Activated CD8-positive, alpha-beta T cell treated with anti-CD3 and anti-CD28 coated beads for 36 hours (primary cell): ENCODE measurements around the gene CYP4F12. TPM values are rescaled to one million over a fixed set of nuclear protein-coding genes. Genes with fewer than 3 reads are reported as not detected.

ENCODE experiments used
- ATAC-seq: fragments of 200-7000 bp; cut with Tn5 transposase; one replicate; pipeline ENCODE4 v1.10.0; 2021; ENCODE audit warnings: mild to moderate bottlenecking, moderate library complexity
- CTCF ChIA-PET: fragments of 350-600 bp; sonication (Branson Sonifier 250); formaldehyde crosslinking; loops from one replicate; lab custom pipeline; 2021; ENCODE audit warnings: antibody characterized with exemption; lab: Charles Lee
- POLR2A ChIA-PET: fragments of 350-600 bp; sonication (Branson Sonifier 250); formaldehyde crosslinking; loops from one replicate; lab custom pipeline; 2021; ENCODE audit warnings: antibody characterized with exemption; lab: Charles Lee
- DNase-seq: peaks from one replicate; pipeline ENCODE4 v3.0.0-alpha.2; 2020
- H3K27ac Mint-ChIP-seq: one replicate; pipeline ENCODE4 v1.8.0; 2021; ENCODE audit warnings: mild to moderate bottlenecking, mixed read lengths
- H3K27me3 Mint-ChIP-seq: one replicate; pipeline ENCODE4 v1.8.0; 2021; ENCODE audit warnings: mixed read lengths
- H3K36me3 Mint-ChIP-seq: one replicate; pipeline ENCODE4 v1.8.0; 2021; ENCODE audit warnings: low read depth, mixed read lengths
- H3K4me1 Mint-ChIP-seq: one replicate; pipeline ENCODE4 v1.8.0; 2021; ENCODE audit warnings: low read depth, mixed read lengths
- H3K4me3 Mint-ChIP-seq: one replicate; pipeline ENCODE4 v1.8.0; 2021; ENCODE audit warnings: mild to moderate bottlenecking, moderate library complexity, mixed read lengths
- H3K9me3 Mint-ChIP-seq: one replicate; pipeline ENCODE4 v1.8.0; 2021; ENCODE audit warnings: mixed read lengths
- intact Hi-C: fragments of 100-400 bp; cut with micrococcal nuclease; formaldehyde crosslinking; loops from one replicate; pipeline ENCODE4 v1.10.0; 2022
- total RNA-seq, 2 experiments: library from RNA; stranded (reverse); gene quantifications; one replicate each; pipeline ENCODE4 v1.2.3, GENCODE V29; 2021
- TF ChIP-seq, protein P1 (sequence below): fragments of 200-600 bp; IDR thresholded peaks from one replicate; pipeline ENCODE4 v1.8.0; 2022; ENCODE audit warnings: antibody characterized with exemption, mild to moderate bottlenecking

CYP4F12 gene
- total RNA-seq, 2 experiments from 2014 or later, result not detected

DNA sequence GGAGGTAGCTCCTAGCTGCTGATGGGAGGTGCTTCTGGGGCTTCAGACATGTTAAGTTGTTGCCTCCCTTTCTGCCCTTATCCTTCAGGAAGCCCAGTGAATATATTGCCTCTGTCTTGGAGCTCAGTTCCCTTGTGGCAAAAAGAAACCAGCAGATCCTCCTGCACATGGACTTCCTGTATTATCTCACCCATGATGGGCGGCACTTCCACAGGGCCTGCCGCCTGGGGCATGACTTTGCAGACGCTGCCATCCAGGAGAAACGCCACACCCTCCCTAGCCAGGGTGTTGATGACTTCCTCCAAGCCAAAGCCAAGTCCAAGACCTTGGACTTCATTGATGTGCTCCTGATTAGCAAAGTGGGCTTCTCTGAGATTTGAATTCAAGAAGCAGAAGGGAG lies 6.0 kb upstream of the CYP4F12 start:
- ATAC-seq (no peak), DNase-seq (no peak)
- intact Hi-C loops, result no loop called here
- no peak overlapping the region for H3K4me3 Mint-ChIP-seq
- ChIA-PET POLR2A (interaction anchor here (0.9 kb wide), 1 partner anchor 35 kb away, joined by 3 read pairs; no protein-coding TSS in a partner anchor), CTCF (interaction anchor here (0.7 kb wide), 1 partner anchor 305 kb away, joined by 3 read pairs; no protein-coding TSS in a partner anchor)
- no peaks in the 10 kb centered on the region for H3K9me3 Mint-ChIP-seq
- no peak overlapping the region for H3K27ac Mint-ChIP-seq
- peaks cover 8% of the 10 kb centered on the region for H3K27me3 Mint-ChIP-seq
- no peaks in the 10 kb centered on the region for H3K36me3 Mint-ChIP-seq
- TF ChIP-seq, protein P1, sequence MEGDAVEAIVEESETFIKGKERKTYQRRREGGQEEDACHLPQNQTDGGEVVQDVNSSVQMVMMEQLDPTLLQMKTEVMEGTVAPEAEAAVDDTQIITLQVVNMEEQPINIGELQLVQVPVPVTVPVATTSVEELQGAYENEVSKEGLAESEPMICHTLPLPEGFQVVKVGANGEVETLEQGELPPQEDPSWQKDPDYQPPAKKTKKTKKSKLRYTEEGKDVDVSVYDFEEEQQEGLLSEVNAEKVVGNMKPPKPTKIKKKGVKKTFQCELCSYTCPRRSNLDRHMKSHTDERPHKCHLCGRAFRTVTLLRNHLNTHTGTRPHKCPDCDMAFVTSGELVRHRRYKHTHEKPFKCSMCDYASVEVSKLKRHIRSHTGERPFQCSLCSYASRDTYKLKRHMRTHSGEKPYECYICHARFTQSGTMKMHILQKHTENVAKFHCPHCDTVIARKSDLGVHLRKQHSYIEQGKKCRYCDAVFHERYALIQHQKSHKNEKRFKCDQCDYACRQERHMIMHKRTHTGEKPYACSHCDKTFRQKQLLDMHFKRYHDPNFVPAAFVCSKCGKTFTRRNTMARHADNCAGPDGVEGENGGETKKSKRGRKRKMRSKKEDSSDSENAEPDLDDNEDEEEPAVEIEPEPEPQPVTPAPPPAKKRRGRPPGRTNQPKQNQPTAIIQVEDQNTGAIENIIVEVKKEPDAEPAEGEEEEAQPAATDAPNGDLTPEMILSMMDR, result no peak
- no peaks in the 10 kb centered on the region for H3K4me1 Mint-ChIP-seq

DNA sequence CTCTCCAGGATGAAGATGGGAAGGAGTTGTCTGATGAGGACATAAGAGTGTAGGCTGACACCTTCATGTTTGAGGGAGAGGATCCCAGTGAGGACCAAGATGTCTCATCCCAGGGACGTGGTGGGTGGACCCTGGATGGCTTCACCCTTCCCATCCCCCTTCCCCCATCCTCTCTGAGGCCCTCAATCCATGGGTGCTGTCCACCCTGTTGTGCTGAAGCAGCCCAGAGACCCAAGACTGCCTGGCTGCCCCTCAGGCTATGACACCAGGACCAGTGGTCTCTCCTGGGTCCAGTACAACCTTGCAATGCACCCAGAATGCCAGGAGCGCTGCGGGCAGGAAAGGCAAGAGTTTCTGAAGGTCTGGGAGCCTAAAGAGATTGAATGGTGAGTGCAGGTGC lies 3.4 kb upstream of the CYP4F12 start:
- no peak overlapping the region for H3K27ac Mint-ChIP-seq
- TF ChIP-seq, protein P1, result no peak
- H3K36me3 Mint-ChIP-seq, result no peaks in the 10 kb centered on the region
- intact Hi-C loops, result no loop called here
- no peak overlapping the region for H3K4me3 Mint-ChIP-seq
- H3K4me1 Mint-ChIP-seq, result peaks cover 16% of the 10 kb centered on the region
- ATAC-seq, result no peak
- CTCF ChIA-PET, result no interaction called here
- POLR2A ChIA-PET, result no interaction called here
- no peaks in the 10 kb centered on the region for H3K9me3 Mint-ChIP-seq
- no peak for DNase-seq
- peaks cover 5% of the 10 kb centered on the region for H3K27me3 Mint-ChIP-seq

DNA sequence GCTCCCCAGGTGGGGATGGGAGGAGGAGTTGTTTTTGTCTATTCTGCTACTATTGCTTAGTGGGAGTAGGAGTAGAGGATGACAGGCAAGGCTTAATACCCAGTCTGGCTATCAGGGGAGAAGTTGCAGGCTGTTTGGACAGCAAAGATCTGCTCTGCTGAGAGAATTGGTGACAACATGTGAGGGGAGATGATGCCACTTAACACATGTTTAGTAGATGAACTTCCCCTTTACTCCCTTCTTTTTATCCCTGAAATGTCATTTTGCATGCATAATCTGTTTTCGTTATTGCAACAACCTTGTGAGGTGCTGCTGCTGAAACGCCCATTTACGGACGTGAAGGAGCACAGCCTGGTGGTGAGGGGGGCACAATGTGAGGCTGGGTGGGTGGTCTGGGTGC lies 3.0 kb upstream of the CYP4F12 start:
- H3K4me3 Mint-ChIP-seq, result no peak overlapping the region
- no peak for ATAC-seq

DNA sequence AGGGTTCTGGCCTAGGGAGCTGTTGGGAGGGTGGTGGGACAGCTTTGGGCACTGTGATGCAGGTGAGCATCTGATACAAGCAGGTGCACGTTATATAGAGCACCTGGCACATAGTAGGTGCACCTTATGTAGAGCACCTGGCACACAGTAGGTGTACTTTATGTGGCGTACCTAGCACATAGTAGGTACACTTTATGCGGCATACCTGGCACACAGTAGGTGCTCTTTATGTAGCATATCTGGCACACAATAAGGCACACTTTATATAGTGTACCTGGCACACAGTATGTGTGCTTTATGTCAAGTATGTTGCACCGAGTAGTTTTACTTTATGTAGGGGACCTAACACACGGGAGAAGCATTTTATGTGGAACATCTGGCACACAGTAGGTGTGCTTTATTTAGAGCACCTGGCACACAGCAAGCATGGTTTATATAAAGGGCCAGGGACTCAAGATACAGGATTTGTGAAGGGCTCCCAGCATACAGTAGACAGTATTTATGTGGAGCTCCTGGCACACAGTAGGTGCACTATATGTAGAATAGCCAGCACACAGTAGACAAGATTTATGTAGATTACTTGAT lies 1.6 kb upstream of the CYP4F12 start:
- H3K36me3 Mint-ChIP-seq, result no peaks in the 10 kb centered on the region
- ChIA-PET CTCF (no interaction called here), POLR2A (interaction anchor here (0.6 kb wide), 1 partner anchor 90 kb away, joined by 3 read pairs; no protein-coding TSS in a partner anchor)
- H3K27me3 Mint-ChIP-seq, result no peaks in the 10 kb centered on the region
- no peak overlapping the region for H3K27ac Mint-ChIP-seq
- TF ChIP-seq, protein P1, result no peak
- intact Hi-C loops, result no loop called here
- H3K4me1 Mint-ChIP-seq, result peaks cover 18% of the 10 kb centered on the region
- ATAC-seq, result no peak
- H3K4me3 Mint-ChIP-seq, result no peak overlapping the region
- no peaks in the 10 kb centered on the region for H3K9me3 Mint-ChIP-seq
- DNase-seq, result no peak

More for the DNA sequence above, 3.0 kb upstream of the CYP4F12 start:
- ChIA-PET CTCF (no interaction called here), POLR2A (no interaction called here)
- no peak for DNase-seq
- intact Hi-C loops, result no loop called here
- Mint-ChIP-seq H3K36me3 (no peaks in the 10 kb centered on the region), H3K9me3 (no peaks in the 10 kb centered on the region), H3K4me1 (peaks cover 18% of the 10 kb centered on the region), H3K27me3 (peaks cover 4% of the 10 kb centered on the region), H3K27ac (no peak overlapping the region)
- TF ChIP-seq, protein P1, result no peak

DNA sequence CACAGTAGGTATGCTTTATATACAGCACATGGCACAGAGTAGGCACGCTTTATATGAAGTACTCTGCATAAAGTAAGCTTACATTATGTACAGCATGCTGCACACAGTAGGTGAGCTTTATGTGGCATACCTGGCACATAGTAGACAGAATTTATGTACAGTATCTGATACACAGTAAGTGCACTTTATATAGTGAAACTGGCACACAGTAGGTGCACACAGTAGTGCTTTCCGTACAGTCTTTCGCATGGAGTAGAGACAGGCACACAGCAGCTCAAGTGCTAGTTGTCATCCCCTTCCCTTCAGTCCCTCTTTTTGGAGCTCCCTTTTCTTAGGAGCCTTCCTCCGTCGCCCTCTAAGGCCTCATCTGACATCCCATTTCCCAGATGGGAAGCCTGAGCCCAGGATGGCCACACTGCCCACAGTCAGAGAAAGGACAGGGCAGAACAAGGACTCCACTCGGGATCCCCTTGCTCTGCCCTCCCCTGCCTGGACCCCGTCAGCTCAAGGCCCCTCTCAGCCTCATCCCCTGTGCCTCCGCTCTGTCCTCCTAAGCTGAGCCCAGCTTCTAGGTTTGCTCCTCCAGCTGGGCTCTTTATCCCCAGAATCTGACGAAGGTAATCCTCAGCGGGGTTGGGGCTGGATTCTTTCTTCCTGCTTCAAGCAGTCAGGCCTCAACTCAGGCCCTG lies 852 bp upstream of the CYP4F12 start:
- TF ChIP-seq, protein P1, result no peak
- no peak for DNase-seq
- ChIA-PET CTCF (no interaction called here), POLR2A (interaction anchor here (0.6 kb wide), 1 partner anchor 89 kb away, joined by 3 read pairs; no protein-coding TSS in a partner anchor)
- intact Hi-C loops, result no loop called here
- Mint-ChIP-seq H3K27me3 (no peaks in the 10 kb centered on the region), H3K36me3 (no peaks in the 10 kb centered on the region), H3K4me3 (no peak overlapping the region), H3K27ac (no peak overlapping the region), H3K9me3 (no peaks in the 10 kb centered on the region), H3K4me1 (peaks cover 18% of the 10 kb centered on the region)
- no peak for ATAC-seq
